Astrocyte (in vitro differentiated cells and primary cell): Measurements from ENCODE around the gene MAG. TPM values are rescaled to one million over a fixed set of nuclear protein-coding genes. Genes with fewer than 3 reads are reported as not detected.

Experiments used
- DNase-seq: peaks from one replicate; pipeline ENCODE4 v3.0.0-alpha.2; 2010; ENCODE audit warnings: low read depth
- FAIRE-seq: peaks from 2 replicates; lab custom pipeline; 2011; peaks lifted over from hg19 to GRCh38; lab: Jason Lieb, UNC
- H2AFZ ChIP-seq: 2 replicates; pipeline ENCODE4 v1.6.0; 2012; ENCODE audit warnings: low read depth, low read length, inconsistent platforms
- H3K27ac ChIP-seq: 2 replicates; pipeline ENCODE4 v1.5.1; 2011; ENCODE audit warnings: low read depth, low read length, inconsistent platforms
- H3K27me3 ChIP-seq: 2 replicates; pipeline ENCODE4 v1.6.0; 2011; ENCODE audit warnings: low read length, inconsistent platforms; ENCODE audit not compliant: insufficient read depth
- H3K36me3 ChIP-seq: 2 replicates; pipeline ENCODE4 v1.5.1; 2011; ENCODE audit warnings: low read length, inconsistent platforms; ENCODE audit not compliant: insufficient read depth
- H3K4me1 ChIP-seq: 2 replicates; pipeline ENCODE4 v1.5.1; 2011; ENCODE audit warnings: low read length, inconsistent platforms; ENCODE audit not compliant: insufficient read depth
- H3K4me2 ChIP-seq: 2 replicates; pipeline ENCODE4 v1.6.0; 2012; ENCODE audit warnings: low read length, inconsistent platforms
- H3K4me3 ChIP-seq: 2 replicates; pipeline ENCODE4 v1.5.1; 2011; ENCODE audit warnings: low read depth, mild to moderate bottlenecking, low read length, inconsistent platforms; ENCODE audit not compliant: insufficient read depth
- H3K79me2 ChIP-seq: 2 replicates; pipeline ENCODE4 v1.6.0; 2012; ENCODE audit warnings: mild to moderate bottlenecking, low read length, inconsistent platforms; ENCODE audit not compliant: insufficient read depth
- H3K9ac ChIP-seq: 2 replicates; pipeline ENCODE4 v1.6.0; 2012; ENCODE audit warnings: mild to moderate bottlenecking, low read length, inconsistent platforms
- H3K9me3 ChIP-seq: 2 replicates; pipeline ENCODE4 v1.5.1; 2012; ENCODE audit warnings: low read depth, mild to moderate bottlenecking, low read length, inconsistent platforms; ENCODE audit not compliant: insufficient read depth
- H4K20me1 ChIP-seq: 2 replicates; pipeline ENCODE4 v1.6.0; 2012; ENCODE audit warnings: low read length, inconsistent platforms; ENCODE audit not compliant: insufficient read depth
- H3K27ac Mint-ChIP-seq: one replicate; pipeline ENCODE4 v1.8.0; 2021; ENCODE audit warnings: mild to moderate bottlenecking, mixed read lengths; ENCODE audit not compliant: unreplicated experiment
- H3K27me3 Mint-ChIP-seq: one replicate; pipeline ENCODE4 v1.8.0; 2021; ENCODE audit warnings: low read depth, mixed read lengths; ENCODE audit not compliant: unreplicated experiment
- H3K36me3 Mint-ChIP-seq: one replicate; pipeline ENCODE4 v1.8.0; 2021; ENCODE audit warnings: low read depth, mixed read lengths; ENCODE audit not compliant: unreplicated experiment
- H3K4me1 Mint-ChIP-seq: one replicate; pipeline ENCODE4 v1.8.0; 2021; ENCODE audit warnings: low read depth, mixed read lengths; ENCODE audit not compliant: unreplicated experiment
- H3K4me3 Mint-ChIP-seq: one replicate; pipeline ENCODE4 v1.8.0; 2021; ENCODE audit warnings: mild to moderate bottlenecking, moderate library complexity, mixed read lengths; ENCODE audit not compliant: unreplicated experiment
- H3K9me3 Mint-ChIP-seq: one replicate; pipeline ENCODE4 v1.8.0; 2021; ENCODE audit warnings: mild to moderate bottlenecking, mixed read lengths; ENCODE audit not compliant: unreplicated experiment
- CTCF ChIP-seq: IDR thresholded peaks from 2 replicates; pipeline ENCODE4 v1.5.1; 2011; ENCODE audit warnings: low read depth, mild to moderate bottlenecking, inconsistent platforms, low read length, moderate library complexity; ENCODE audit not compliant: insufficient read depth
- EZH2 ChIP-seq: IDR thresholded peaks from 2 replicates; pipeline ENCODE4 v1.6.1; 2012; ENCODE audit warnings: mild to moderate bottlenecking, low read length, inconsistent platforms; ENCODE audit not compliant: insufficient read depth
- total RNA-seq: library from RNA; stranded (reverse); gene quantifications from 2 replicates; pipeline ENCODE4 v1.2.1, GENCODE V29; 2021

MAG gene
- total RNA-seq, 1 donor from 2014 or later = not detected

GRCh38 chr19:35264268-35265125 is 27.5 kb upstream of the MAG start:
- H3K27ac ChIP-seq = no peak overlapping the region
- no peaks in the 10 kb centered on the region for H4K20me1 ChIP-seq
- H3K36me3 ChIP-seq = no peaks in the 10 kb centered on the region
- no peak for TF ChIP-seq EZH2
- no peak for TF ChIP-seq CTCF
- Mint-ChIP-seq H3K27ac (no peak overlapping the region), H3K4me3 (no peak overlapping the region), H3K27me3 (no peaks in the 10 kb centered on the region), H3K9me3 (no peaks in the 10 kb centered on the region), H3K4me1 (peaks cover 5% of the 10 kb centered on the region), H3K36me3 (no peaks in the 10 kb centered on the region)
- H3K9ac ChIP-seq = no peak overlapping the region
- no peak overlapping the region for H2AFZ ChIP-seq
- H3K27me3 ChIP-seq = no peaks in the 10 kb centered on the region
- H3K4me2 ChIP-seq = no peak overlapping the region
- no peak for DNase-seq
- peaks cover 15% of the 10 kb centered on the region for H3K79me2 ChIP-seq
- no peak for FAIRE-seq
- H3K4me1 ChIP-seq = peaks cover 5% of the 10 kb centered on the region
- H3K4me3 ChIP-seq = no peak overlapping the region
- no peaks in the 10 kb centered on the region for H3K9me3 ChIP-seq

GRCh38 chr19:35265126-35265899 is 26.6 kb upstream of the MAG start:
- Mint-ChIP-seq H3K9me3 (no peaks in the 10 kb centered on the region), H3K27me3 (no peaks in the 10 kb centered on the region), H3K4me1 (peaks cover 5% of the 10 kb centered on the region), H3K36me3 (no peaks in the 10 kb centered on the region), H3K4me3 (peak overlapping the region; percentile 78), H3K27ac (no peak overlapping the region)
- no peak for FAIRE-seq
- Histone ChIP-seq H4K20me1 (peaks cover 5% of the 10 kb centered on the region), H3K4me3 (no peak overlapping the region), H3K9me3 (no peaks in the 10 kb centered on the region), H3K27me3 (no peaks in the 10 kb centered on the region), H3K36me3 (peaks cover 2% of the 10 kb centered on the region), H3K4me2 (no peak overlapping the region), H3K79me2 (peaks cover 22% of the 10 kb centered on the region), H3K4me1 (peaks cover 5% of the 10 kb centered on the region), H3K9ac (no peak overlapping the region), H3K27ac (no peak overlapping the region), H2AFZ (no peak overlapping the region)
- no peak for DNase-seq
- TF ChIP-seq EZH2 (no peak), CTCF (no peak)
